BLaER1 treated with 17β-estradiol and CSF1 and Interleukin-3, amounts not matched to agents 10 nM and 100 nM (cell line): Measurements from ENCODE around the gene MED9.
A peak's percentile ranks its signal among the peaks of the same experiment; 100 is the strongest.

Experiments
- H3K27ac ChIP-seq, 11 experiments: shearing (Covaris generic); formaldehyde crosslinking; 2 replicates each; pipeline ENCODE4 v1.8.1; 2022
- H3K27me3 ChIP-seq, 11 experiments: shearing (Covaris generic); formaldehyde crosslinking; 2 replicates each; pipeline ENCODE4 v1.8.1; 2022
- H3K36me3 ChIP-seq, 11 experiments: shearing (Covaris generic); formaldehyde crosslinking; 2 replicates each; pipeline ENCODE4 v1.8.1; 2022
- H3K4me1 ChIP-seq, 10 experiments: shearing (Covaris generic); formaldehyde crosslinking; 2 replicates each; pipeline ENCODE4 v1.8.1; 2022
- H3K4me2 ChIP-seq, 11 experiments: shearing (Covaris generic); formaldehyde crosslinking; 2 replicates each; pipeline ENCODE4 v1.8.1; 2022
- H3K4me3 ChIP-seq, 10 experiments: shearing (Covaris generic); formaldehyde crosslinking; 2 replicates each; pipeline ENCODE4 v1.8.1; 2022
- H3K9ac ChIP-seq, 11 experiments: shearing (Covaris generic); formaldehyde crosslinking; 2 replicates each; pipeline ENCODE4 v1.8.1; 2022
- H3K9me3 ChIP-seq, 11 experiments: shearing (Covaris generic); formaldehyde crosslinking; replicated peaks in 1 of 11; 2 replicates each; pipeline ENCODE4 v1.8.1; 2022
- H4K20me1 ChIP-seq, 11 experiments: shearing (Covaris generic); formaldehyde crosslinking; 2 replicates each; pipeline ENCODE4 v1.8.1; 2022
- Cebpa-rat ChIP-seq, 11 experiments: shearing (Covaris generic); IDR thresholded peaks; 2 replicates each; pipeline ENCODE4 v1.8.1; 2022

Gene MED9

DNA sequence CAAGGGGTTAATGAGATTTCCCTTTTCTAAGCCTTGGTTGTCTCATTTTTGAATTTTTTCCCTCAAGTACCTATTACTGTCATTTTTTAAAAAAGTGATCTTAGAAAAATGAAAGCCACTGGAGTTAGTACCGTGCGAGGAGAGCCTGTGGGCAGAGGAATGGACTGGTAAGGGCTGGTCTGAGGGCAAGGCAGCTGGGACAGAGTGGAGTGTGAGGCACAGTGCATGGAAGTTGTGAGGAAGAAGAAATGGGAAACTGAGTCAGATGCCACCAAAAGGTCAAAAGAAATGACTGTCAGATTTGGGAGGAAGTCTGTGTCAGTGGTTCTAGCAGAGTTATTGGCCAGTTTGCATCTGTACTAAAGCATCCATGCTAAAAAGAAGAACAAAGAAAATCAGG is 11.2 kb downstream of the MED9 start:
- H3K4me3 ChIP-seq, result no peak overlapping the region
- H3K9me3 ChIP-seq, result peaks cover 0 to 10% (median 0%) of the 10 kb centered on the region in 11 experiments; a peak in 8 of 22 replicates
- 0 out of 22 replicates have a peak overlapping the region, but pooled peaks of 1 of the 11 experiments have one; percentile 12 for H3K4me2 ChIP-seq
- peaks cover 39 to 87% (median 65%) of the 10 kb centered on the region in 11 experiments for H3K36me3 ChIP-seq
- no peak overlapping the region for H3K27ac ChIP-seq
- H3K4me1 ChIP-seq, result peaks cover 45 to 86% (median 66%) of the 10 kb centered on the region in 10 experiments
- H4K20me1 ChIP-seq, result peaks cover 34 to 89% (median 76%) of the 10 kb centered on the region in 11 experiments; a peak in 21 of 22 replicates
- no peaks in the 10 kb centered on the region; a peak in 2 of 22 replicates for H3K27me3 ChIP-seq
- H3K9ac ChIP-seq, result no peak overlapping the region
- no peak for TF ChIP-seq Cebpa-rat (IDR thresholded peaks at IDR 0.05)

GRCh38 chr17:17491031-17491471 is 14.3 kb downstream of the MED9 start:
- H3K4me2 ChIP-seq, result peak overlapping the region; percentile 52 to 99 (median 98)
- H4K20me1 ChIP-seq, result peaks cover 43 to 92% (median 70%) of the 10 kb centered on the region in 11 experiments; a peak in 21 of 22 replicates
- peak overlapping the region in 2 of 11 experiments; percentile 29 to 48; a peak in 2 of 22 replicates for H3K9ac ChIP-seq
- H3K27ac ChIP-seq, result no peak overlapping the region
- TF ChIP-seq Cebpa-rat (IDR thresholded peaks at IDR 0.05), result no peak
- H3K36me3 ChIP-seq, result peaks cover 31 to 68% (median 48%) of the 10 kb centered on the region in 11 experiments
- peaks cover 50 to 91% (median 76%) of the 10 kb centered on the region in 10 experiments for H3K4me1 ChIP-seq
- H3K27me3 ChIP-seq, result peaks cover 17 to 27% (median 24%) of the 10 kb centered on the region in 11 experiments
- H3K9me3 ChIP-seq, result peaks cover 0 to 6% (median 0%) of the 10 kb centered on the region in 11 experiments; a peak in 8 of 22 replicates
- peak overlapping the region in 3 of 10 experiments; percentile 3 to 30 (median 24); a peak in 2 of 20 replicates for H3K4me3 ChIP-seq

GRCh38 chr17:17491546-17491988 is 14.8 kb downstream of the MED9 start:
- TF ChIP-seq Cebpa-rat (IDR thresholded peaks at IDR 0.05), result no peak
- H3K4me2 ChIP-seq, result peak overlapping the region; percentile 52 to 99 (median 98)

DNA sequence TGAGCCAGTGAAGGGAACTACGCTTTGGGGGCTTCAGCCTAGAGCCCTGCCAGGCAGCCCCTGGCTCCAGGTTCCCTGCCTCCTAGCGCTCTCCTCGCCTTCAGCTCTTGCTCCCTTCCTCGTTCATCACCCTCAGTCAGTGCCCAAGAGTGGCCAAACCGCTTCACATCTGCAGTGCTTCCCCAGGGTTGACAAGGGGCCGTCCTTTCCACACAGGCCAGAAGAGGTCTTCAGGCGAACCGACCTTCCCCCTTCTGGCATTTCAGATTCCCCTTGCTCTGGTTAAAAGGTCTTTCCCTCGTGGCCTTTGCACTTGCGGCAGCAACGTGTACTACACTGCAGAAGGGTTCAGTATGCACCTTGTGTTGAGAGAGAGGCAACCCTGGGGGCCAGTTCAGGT is 15.3 kb downstream of the MED9 start:
- Histone ChIP-seq H3K4me3 (0 out of 20 replicates have a peak overlapping the region, but pooled peaks of 2 of the 10 experiments have one; percentile 3 to 24), H3K36me3 (peaks cover 26 to 58% (median 41%) of the 10 kb centered on the region in 11 experiments), H3K4me2 (peak overlapping the region in 10 of 11 experiments; percentile 60 to 99 (median 98); a peak in 18 of 22 replicates), H3K4me1 (peaks cover 52 to 92% (median 78%) of the 10 kb centered on the region in 10 experiments), H4K20me1 (peaks cover 43 to 87% (median 66%) of the 10 kb centered on the region in 11 experiments; a peak in 21 of 22 replicates), H3K27ac (peak overlapping the region in 3 of 11 experiments; percentile 3 to 7 (median 5); a peak in 4 of 22 replicates), H3K9me3 (no peaks in the 10 kb centered on the region), H3K27me3 (peaks cover 21 to 33% (median 27%) of the 10 kb centered on the region in 11 experiments), H3K9ac (peak overlapping the region in 5 of 11 experiments; percentile 14 to 48 (median 29); a peak in 5 of 22 replicates)
- TF ChIP-seq Cebpa-rat (IDR thresholded peaks at IDR 0.05), result no peak

More at GRCh38 chr17:17491546-17491988, 14.8 kb downstream of the MED9 start:
- Histone ChIP-seq H3K27ac (peak overlapping the region in 3 of 11 experiments; percentile 3 to 7 (median 5); a peak in 4 of 22 replicates), H4K20me1 (peaks cover 43 to 87% (median 67%) of the 10 kb centered on the region in 11 experiments; a peak in 21 of 22 replicates), H3K4me1 (peaks cover 50 to 89% (median 76%) of the 10 kb centered on the region in 10 experiments), H3K9ac (peak overlapping the region in 7 of 11 experiments; percentile 14 to 48 (median 29); a peak in 8 of 22 replicates), H3K4me3 (peak overlapping the region in 4 of 10 experiments; percentile 3 to 30 (median 21); a peak in 2 of 20 replicates), H3K9me3 (peaks cover 0 to 2% (median 0%) of the 10 kb centered on the region in 11 experiments; a peak in 7 of 22 replicates), H3K36me3 (peaks cover 27 to 63% (median 43%) of the 10 kb centered on the region in 11 experiments), H3K27me3 (peaks cover 21 to 32% (median 27%) of the 10 kb centered on the region in 11 experiments)

DNA sequence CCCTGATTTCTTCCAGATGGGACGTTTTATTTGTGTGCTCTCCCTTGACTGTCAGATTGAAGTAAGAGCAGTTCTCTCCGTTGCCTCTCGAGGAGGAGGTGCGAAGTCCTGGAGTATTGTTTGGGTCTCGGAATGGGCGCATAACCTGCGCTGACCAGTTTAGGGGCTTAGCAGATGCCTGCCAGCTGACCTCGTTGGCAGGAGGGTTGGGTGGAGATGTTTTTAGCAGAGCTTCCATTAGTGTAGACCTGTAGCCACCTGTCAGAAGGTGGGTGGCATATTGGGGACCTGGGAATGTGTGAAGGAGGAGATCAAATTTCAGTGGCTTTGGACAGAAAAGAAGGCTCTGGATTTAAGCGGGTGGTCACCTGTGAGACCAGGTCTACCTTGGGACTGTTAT is 15.8 kb downstream of the MED9 start:
- H3K36me3 ChIP-seq, result peaks cover 22 to 53% (median 36%) of the 10 kb centered on the region in 11 experiments
- H3K4me2 ChIP-seq, result peak overlapping the region; percentile 38 to 99 (median 99); a peak in 19 of 22 replicates
- no peak overlapping the region for H3K27ac ChIP-seq
- H3K4me1 ChIP-seq, result peaks cover 52 to 92% (median 82%) of the 10 kb centered on the region in 10 experiments
- peak overlapping the region in 2 of 11 experiments; percentile 42 to 48; a peak in 3 of 22 replicates for H3K9ac ChIP-seq
- TF ChIP-seq Cebpa-rat (IDR thresholded peaks at IDR 0.05), result no peak
- H4K20me1 ChIP-seq, result peaks cover 43 to 84% (median 66%) of the 10 kb centered on the region in 11 experiments; a peak in 21 of 22 replicates
- H3K4me3 ChIP-seq, result no peak overlapping the region
- H3K27me3 ChIP-seq, result peaks cover 21 to 33% (median 27%) of the 10 kb centered on the region in 11 experiments
- H3K9me3 ChIP-seq, result no peaks in the 10 kb centered on the region

DNA sequence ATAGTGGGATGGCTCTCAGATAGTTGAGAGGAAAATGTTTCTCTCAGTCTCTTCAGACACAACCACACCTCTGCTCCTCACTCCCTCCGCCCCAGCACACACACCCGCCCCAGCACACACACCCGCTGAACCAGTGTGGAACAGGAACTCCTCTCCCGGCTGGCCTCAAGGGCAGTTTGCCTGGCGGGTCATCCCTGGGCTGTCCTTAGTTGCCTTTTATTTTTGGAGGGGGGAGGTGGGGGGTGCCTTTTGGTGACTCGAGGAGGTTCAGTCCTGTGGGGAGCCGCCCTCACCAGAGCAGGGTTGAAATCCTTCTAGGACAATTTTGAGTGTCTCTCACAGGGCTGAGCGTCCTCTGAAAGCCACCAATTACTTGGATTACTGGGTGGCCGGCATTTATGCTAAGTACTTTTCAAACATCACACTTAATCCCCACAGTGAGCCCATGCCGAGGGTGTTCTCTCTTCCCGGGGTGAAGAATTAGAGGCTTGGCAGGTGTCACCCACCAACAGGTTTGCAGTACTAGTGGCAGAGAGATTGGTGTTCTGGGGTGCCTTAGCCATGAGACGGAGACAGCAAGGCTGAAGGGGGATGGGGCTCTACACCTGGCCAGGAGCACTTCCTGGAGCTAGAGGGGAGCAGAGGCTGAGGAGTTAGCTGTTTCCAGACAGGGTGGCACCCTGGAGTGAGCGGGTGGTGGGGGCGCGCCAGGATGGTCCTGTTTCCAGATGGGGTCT is 16.6 kb downstream of the MED9 start:
- no peak for TF ChIP-seq Cebpa-rat (IDR thresholded peaks at IDR 0.05)
- Histone ChIP-seq H3K4me2 (peak overlapping the region; percentile 38 to 99 (median 99); a peak in 21 of 22 replicates), H4K20me1 (peaks cover 43 to 84% (median 64%) of the 10 kb centered on the region in 11 experiments; a peak in 21 of 22 replicates), H3K9ac (peak overlapping the region in 4 of 11 experiments; percentile 19 to 82 (median 55); a peak in 7 of 22 replicates), H3K27ac (no peak overlapping the region), H3K9me3 (no peaks in the 10 kb centered on the region), H3K36me3 (peaks cover 13 to 44% (median 28%) of the 10 kb centered on the region in 11 experiments; a peak in 20 of 22 replicates), H3K27me3 (peaks cover 21 to 33% (median 27%) of the 10 kb centered on the region in 11 experiments), H3K4me3 (no peak overlapping the region; a peak in 2 of 20 replicates), H3K4me1 (peaks cover 52 to 94% (median 82%) of the 10 kb centered on the region in 10 experiments)

DNA sequence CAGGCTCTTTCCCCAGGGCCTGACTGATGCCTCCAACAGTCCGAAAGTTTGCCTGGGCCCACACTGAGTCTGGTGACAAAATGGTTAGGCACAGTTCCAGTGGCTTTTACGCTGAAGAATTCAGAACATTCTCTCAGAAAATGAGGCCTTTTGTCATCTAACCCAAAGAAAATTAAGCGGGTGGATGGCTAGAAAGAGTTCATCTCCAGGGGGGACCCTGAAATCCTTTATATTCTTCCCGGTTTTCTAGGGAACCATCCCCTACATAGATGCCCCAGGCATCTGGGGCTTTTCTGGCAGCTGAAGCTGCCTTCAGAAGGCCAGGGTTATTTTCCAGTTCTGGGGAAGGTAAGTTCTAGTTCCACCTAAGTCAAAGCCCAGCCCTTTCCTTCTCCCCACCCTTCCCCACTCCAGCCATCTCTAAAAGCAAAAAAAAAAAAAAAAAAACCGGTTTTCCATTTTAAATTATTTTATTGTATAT is 17.2 kb downstream of the MED9 start:
- H3K4me2 ChIP-seq, result peak overlapping the region; percentile 94 to 99 (median 99)
- H3K4me1 ChIP-seq, result peaks cover 52 to 94% (median 82%) of the 10 kb centered on the region in 10 experiments
- peaks cover 13 to 38% (median 24%) of the 10 kb centered on the region in 11 experiments; a peak in 18 of 22 replicates for H3K36me3 ChIP-seq
- H3K27ac ChIP-seq, result no peak overlapping the region; a peak in 1 of 22 replicates
- peaks cover 21 to 33% (median 27%) of the 10 kb centered on the region in 11 experiments for H3K27me3 ChIP-seq
- peaks cover 43 to 82% (median 60%) of the 10 kb centered on the region in 11 experiments; a peak in 21 of 22 replicates for H4K20me1 ChIP-seq
- peak overlapping the region in 4 of 10 experiments; percentile 69 to 82 (median 72); a peak in 5 of 20 replicates for H3K4me3 ChIP-seq
- no peaks in the 10 kb centered on the region for H3K9me3 ChIP-seq
- H3K9ac ChIP-seq, result peak overlapping the region in 6 of 11 experiments; percentile 71 to 82 (median 78); a peak in 8 of 22 replicates
- TF ChIP-seq Cebpa-rat (IDR thresholded peaks at IDR 0.05), result no peak

DNA sequence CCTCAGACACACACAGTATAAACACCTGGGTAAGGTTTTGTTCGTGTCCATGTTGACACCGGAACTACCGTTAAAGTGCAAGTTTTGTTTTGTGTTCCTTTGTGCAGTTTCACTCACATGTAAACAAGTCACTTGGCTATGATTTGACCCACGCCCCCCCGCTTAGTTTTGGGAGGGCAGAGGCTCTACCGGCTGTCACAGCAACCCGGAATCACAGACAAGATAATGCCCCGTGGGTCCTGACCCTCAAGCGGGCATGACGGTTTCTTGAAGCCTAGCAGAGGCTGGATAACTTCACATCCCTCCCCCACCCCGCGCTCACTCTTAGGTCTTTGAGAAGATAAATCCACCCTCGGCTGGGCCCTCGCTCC is 17.7 kb downstream of the MED9 start:
- peaks cover 21 to 33% (median 27%) of the 10 kb centered on the region in 11 experiments for H3K27me3 ChIP-seq
- H4K20me1 ChIP-seq, result peaks cover 43 to 77% (median 56%) of the 10 kb centered on the region in 11 experiments; a peak in 21 of 22 replicates
- H3K27ac ChIP-seq, result peak overlapping the region in 8 of 11 experiments; percentile 21 to 56 (median 31); a peak in 8 of 22 replicates
- H3K4me2 ChIP-seq, result peak overlapping the region; percentile 94 to 99 (median 99)
- peaks cover 52 to 91% (median 83%) of the 10 kb centered on the region in 10 experiments for H3K4me1 ChIP-seq
- no peak for TF ChIP-seq Cebpa-rat (IDR thresholded peaks at IDR 0.05)
- peak overlapping the region; percentile 61 to 82 (median 70) for H3K4me3 ChIP-seq
- H3K9me3 ChIP-seq, result no peaks in the 10 kb centered on the region
- H3K36me3 ChIP-seq, result peaks cover 13 to 34% (median 21%) of the 10 kb centered on the region in 11 experiments; a peak in 16 of 22 replicates
- peak overlapping the region in 10 of 11 experiments; percentile 22 to 82 (median 73); a peak in 18 of 22 replicates for H3K9ac ChIP-seq
